Thyroid gland (tissue), 4 donors: ENCODE results near the gene TRIM39. TPM values are rescaled to one million over a fixed set of nuclear protein-coding genes. Genes with fewer than 3 reads are reported as not detected.

ENCODE experiments used
- DNase-seq, 2 donors: peaks; one replicate each; pipeline ENCODE4 v3.0.0-alpha.2; 2019
- H3K27ac ChIP-seq, 3 donors: fragments of 200-600 bp; sonication (generic); 1 replicate in 2 of 3; 2 replicates in 1 of 3; pipeline ENCODE4 v1.5.1; 2016 to 2019; ENCODE audit warnings: mild to moderate bottlenecking in 1 of 3, moderate library complexity in 1 of 3
- H3K27me3 ChIP-seq: fragments of 200-600 bp; sonication (generic); one replicate; pipeline ENCODE4 v1.5.1; 2019
- H3K36me3 ChIP-seq, 2 donors: fragments of 200-600 bp; sonication (generic); one replicate each; pipeline ENCODE4 v1.5.1; 2016 to 2019
- H3K4me1 ChIP-seq, 2 donors: fragments of 200-600 bp; sonication (generic); one replicate each; pipeline ENCODE4 v1.5.1; 2017 to 2019
- H3K4me3 ChIP-seq, 3 donors: fragments of 200-600 bp; sonication (generic); replicated peaks in 1 of 3; 1 replicate in 2 of 3; 2 replicates in 1 of 3; pipeline ENCODE4 v1.5.1; 2016; ENCODE audit warnings: mild to moderate bottlenecking in 1 of 3
- H3K9me3 ChIP-seq: fragments of 200-600 bp; sonication (generic); one replicate; pipeline ENCODE4 v1.5.1; 2017
- CTCF ChIP-seq, 6 experiments: fragments of 200-600 bp in 3 of 6; fragments of 450-650 bp in 3 of 6; sonication (generic) in 3 of 6; IDR thresholded peaks; one replicate each; pipeline ENCODE4 v1.5.1; 2016 to 2019; ENCODE audit warnings: antibody characterized with exemption in 6 of 6, mild to moderate bottlenecking in 2 of 6, inconsistent platforms in 1 of 6, moderate library complexity in 1 of 6
- POLR2A ChIP-seq, 2 donors: fragments of 450-650 bp; IDR thresholded peaks; one replicate each; pipeline ENCODE4 v1.6.1; 2017; ENCODE audit warnings: antibody characterized with exemption in 2 of 2, mild to moderate bottlenecking in 2 of 2, moderate library complexity in 1 of 2
- WGBS, 2 donors: methylation state at CpG; one replicate each; pipeline ENCODE4 v1.1.5; 2017; 5-methylcytosine and 5-hydroxymethylcytosine counted together
- intact Hi-C: fragments of 100-400 bp; cut with DNase I; formaldehyde crosslinking; loops from one replicate; pipeline ENCODE4 v1.15.1; 2023
- total RNA-seq, 4 donors: library from RNA; depleted of rRNA; stranded (reverse); fragments of >200 nt; gene quantifications; one replicate each; pipeline ENCODE4 v1.2.3, GENCODE V29; 2016

Gene TRIM39
- total RNA-seq, 4 donors from 2014 or later: 23.5 to 28.5 (median 25.8) TPM

DNA sequence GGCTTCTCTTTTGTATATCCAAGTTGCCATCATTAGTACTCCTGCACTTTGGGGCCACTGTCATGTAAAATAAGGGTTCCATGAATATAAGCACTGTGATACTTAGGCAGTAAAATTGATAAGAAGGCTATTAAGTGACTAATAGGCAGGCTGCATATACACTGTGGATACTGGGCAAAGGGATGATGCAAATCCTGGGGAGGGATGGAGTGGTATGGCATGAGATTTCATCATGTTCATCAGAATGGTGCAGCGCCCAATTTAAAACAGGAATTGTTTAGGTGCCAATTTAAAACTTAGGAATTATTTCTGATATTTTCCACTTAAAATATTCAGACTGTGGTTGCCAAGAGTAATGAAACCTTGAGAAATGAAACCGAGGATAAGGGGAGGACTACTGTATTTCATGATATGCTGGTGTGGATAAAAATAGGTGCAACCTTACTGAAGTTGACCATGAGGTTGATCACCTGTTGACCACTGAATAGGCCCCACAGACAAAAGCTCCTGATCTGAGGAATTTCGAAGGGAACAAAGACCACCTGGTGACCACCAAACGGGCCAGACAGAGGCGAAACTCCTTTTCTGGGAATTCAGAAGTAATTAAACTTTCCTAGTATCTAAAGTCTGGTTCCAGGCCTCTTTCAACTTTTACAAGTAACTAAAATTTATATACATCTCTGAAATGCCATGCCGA is 4.9 kb upstream of the TRIM39 start:
- WGBS, 2 donors: 89 to 91% methylated on average over 6 of the region's 6 CpGs
- H3K4me1 ChIP-seq: peaks cover 14 to 20% of the 10 kb centered on the region in 2 donors
- no peak for DNase-seq
- no peaks in the 10 kb centered on the region for H3K27me3 ChIP-seq
- no peaks in the 10 kb centered on the region for H3K9me3 ChIP-seq
- TF ChIP-seq POLR2A (IDR thresholded peaks at IDR 0.05): no peak
- no peak for TF ChIP-seq CTCF (IDR thresholded peaks at IDR 0.05)
- no peaks in the 10 kb centered on the region for H3K36me3 ChIP-seq
- no peak overlapping the region for H3K4me3 ChIP-seq
- intact Hi-C loops: loop anchor here (10.0 kb wide), 1 partner anchor 107 kb away; the partner anchor contains the start of gene TRIM26
- H3K27ac ChIP-seq: no peak overlapping the region

DNA sequence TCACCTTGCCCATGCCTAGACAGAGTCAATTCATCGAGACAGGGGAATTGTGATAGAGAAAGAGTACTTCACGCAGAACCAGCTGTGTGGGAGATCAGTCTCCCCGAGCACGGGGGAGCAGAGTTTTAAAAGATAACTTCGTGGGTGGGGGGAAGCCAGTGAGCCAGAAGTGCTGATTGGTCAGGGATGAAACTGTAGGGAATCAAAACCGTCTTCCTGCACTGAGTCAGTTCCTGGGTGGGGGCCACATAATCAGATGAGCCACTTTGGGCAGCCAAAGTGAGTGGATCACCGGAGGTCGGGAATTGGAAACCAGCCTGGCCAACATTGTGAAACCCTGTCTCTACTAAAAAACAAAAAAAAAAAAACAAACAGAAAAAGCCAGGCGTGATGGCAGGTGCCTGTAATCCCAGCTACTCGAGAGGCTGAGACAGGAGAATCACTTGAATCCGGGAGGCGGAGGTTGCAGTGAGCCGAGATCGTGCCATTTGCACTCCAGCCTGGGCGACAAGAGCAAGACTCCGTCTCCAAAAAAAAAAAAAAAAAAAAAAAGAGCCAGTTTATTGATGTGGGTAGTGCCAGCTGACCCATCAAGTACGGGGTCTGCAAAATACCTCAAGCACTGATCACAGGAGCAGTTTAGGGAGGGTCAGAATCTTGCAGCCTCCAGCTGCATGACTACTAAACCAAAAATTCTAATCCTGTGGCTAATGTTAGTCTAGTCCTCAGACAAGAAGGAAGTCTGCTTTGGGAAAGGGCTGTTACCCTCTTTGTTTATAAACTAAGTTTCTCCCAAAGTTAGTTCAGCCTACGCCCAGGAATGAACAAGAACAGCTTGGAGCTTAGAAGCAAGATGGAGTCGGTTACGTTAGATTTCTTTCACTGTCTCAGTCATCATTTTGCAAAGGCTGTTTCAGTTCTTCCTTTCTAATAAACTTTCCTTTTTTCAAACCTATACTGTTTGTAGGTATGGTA is 3.9 kb upstream of the TRIM39 start:
- DNase-seq: no peak
- WGBS, 2 donors: 89 to 91% methylated on average over 20 of the region's 20 CpGs
- peaks cover 17 to 24% of the 10 kb centered on the region in 2 donors for H3K4me1 ChIP-seq

GRCh38 chr6:30323806-30324205 is 2.9 kb upstream of the TRIM39 start:
- Histone ChIP-seq H3K36me3 (no peaks in the 10 kb centered on the region), H3K9me3 (no peaks in the 10 kb centered on the region), H3K4me1 (peaks cover 17 to 27% of the 10 kb centered on the region in 2 donors), H3K27me3 (no peaks in the 10 kb centered on the region), H3K4me3 (no peak overlapping the region), H3K27ac (no peak overlapping the region)
- no peak for TF ChIP-seq CTCF (IDR thresholded peaks at IDR 0.05)
- TF ChIP-seq POLR2A (IDR thresholded peaks at IDR 0.05): no peak
- DNase-seq: no peak
- WGBS, 2 donors: 89 to 96% methylated on average over 1 of the region's 1 CpG
- intact Hi-C loops: loop anchor here (10.0 kb wide), 1 partner anchor 109 kb away; the partner anchor contains the start of gene TRIM26

More for the DNA sequence above, 3.9 kb upstream of the TRIM39 start:
- H3K27ac ChIP-seq: no peak overlapping the region
- no peak for TF ChIP-seq POLR2A (IDR thresholded peaks at IDR 0.05)
- no peak for TF ChIP-seq CTCF (IDR thresholded peaks at IDR 0.05)
- no peaks in the 10 kb centered on the region for H3K9me3 ChIP-seq
- no peak overlapping the region for H3K4me3 ChIP-seq
- H3K27me3 ChIP-seq: no peaks in the 10 kb centered on the region
- intact Hi-C loops: loop anchor here (10.0 kb wide), 1 partner anchor 108 kb away; the partner anchor contains the start of gene TRIM26
- H3K36me3 ChIP-seq: no peaks in the 10 kb centered on the region

DNA sequence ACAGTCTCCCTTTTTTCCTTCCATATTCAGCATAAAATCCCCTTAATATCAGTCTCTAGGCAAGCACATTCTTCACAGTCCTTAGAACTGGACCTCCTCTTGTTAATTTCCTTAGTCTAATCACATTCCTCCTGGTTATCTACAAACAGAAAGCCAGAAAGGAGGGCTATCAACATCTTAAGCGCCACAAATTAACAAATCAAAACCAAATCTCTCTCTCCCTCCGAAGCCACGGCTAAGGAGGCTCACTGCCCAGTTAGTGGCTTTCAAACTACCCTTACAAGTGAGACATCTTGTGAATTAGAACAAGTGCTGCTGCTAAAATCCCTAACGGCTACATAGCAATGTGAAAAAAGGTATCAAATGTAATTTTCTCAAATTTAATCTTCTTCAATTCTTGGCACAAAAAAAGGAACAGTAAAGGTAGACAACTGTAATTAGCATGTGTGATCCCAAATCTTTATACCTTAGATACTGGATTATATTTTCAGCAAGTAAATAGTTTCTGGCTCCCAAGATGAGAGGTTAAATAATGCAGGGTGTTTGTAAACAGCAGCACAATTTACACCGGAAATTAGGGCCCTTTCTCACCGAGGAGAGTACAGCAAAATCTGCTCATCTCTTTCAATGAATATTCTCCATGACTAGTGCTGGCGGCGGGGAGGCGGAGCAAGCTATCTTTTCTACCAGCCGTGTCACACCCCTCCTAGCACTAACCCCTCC is 1.4 kb upstream of the TRIM39 start:
- DNase-seq: peak in 1 of 2 donors; percentile 34
- Histone ChIP-seq H3K27ac (peak overlapping the region in 2 of 3 donors; percentile 92 to 94), H3K4me3 (peak overlapping the region; percentile 81 to 94 (median 87)), H3K9me3 (no peaks in the 10 kb centered on the region), H3K27me3 (no peaks in the 10 kb centered on the region), H3K4me1 (peaks cover 17 to 27% of the 10 kb centered on the region in 2 donors), H3K36me3 (peaks cover 7 to 11% of the 10 kb centered on the region in 2 donors)
- 4% methylated on average over 10 of the region's 10 CpGs for whole genome bisulfite sequencing, 2 donors
- intact Hi-C loops: loop anchor here (10.0 kb wide), 1 partner anchor 111 kb away; the partner anchor contains the start of gene TRIM26
- TF ChIP-seq POLR2A (IDR thresholded peaks at IDR 0.05): no peak
